HepG2 (cell line): Measurements from ENCODE around the gene ZAR1L.

Experiments used
- YEATS2 ChIP-seq: sonication (generic); formaldehyde crosslinking; IDR thresholded peaks from 2 replicates; pipeline ENCODE4 v1.4.0; 2020; ENCODE audit warnings: missing genetic modification reagents, borderline replicate concordance
- ZNF564 ChIP-seq: sonication (generic); formaldehyde crosslinking; IDR thresholded peaks from 2 replicates; pipeline ENCODE4 v1.8.1; 2023; ENCODE audit warnings: mild to moderate bottlenecking, missing genetic modification reagents
- ZNF747 ChIP-seq: sonication (generic); formaldehyde crosslinking; IDR thresholded peaks from 2 replicates; pipeline ENCODE4 v1.8.1; 2023; ENCODE audit warnings: missing genetic modification reagents, mild to moderate bottlenecking, borderline replicate concordance
- TF ChIP-seq, protein P1 (sequence below): sonication (generic); formaldehyde crosslinking; IDR thresholded peaks from 2 replicates; pipeline ENCODE4 v1.5.0; 2020; ENCODE audit warnings: missing genetic modification reagents
- TF ChIP-seq, protein P2 (sequence below), 2 experiments: fragments of 450-650 bp in 1 of 2; sonication (generic) in 1 of 2; formaldehyde crosslinking in 1 of 2; IDR thresholded peaks; 2 replicates each; pipeline versions ENCODE4 v1.6.1 to v1.8.0; 2016 to 2022; ENCODE audit warnings: antibody characterized with exemption in 1 of 2, mild to moderate bottlenecking in 1 of 2, missing genetic modification reagents in 1 of 2
- TF ChIP-seq, protein P3 (sequence below): sonication (generic); formaldehyde crosslinking; conservative IDR thresholded peaks from 2 replicates; pipeline ENCODE4 v1.4.0; 2020; ENCODE audit warnings: missing genetic modification reagents

DNA sequence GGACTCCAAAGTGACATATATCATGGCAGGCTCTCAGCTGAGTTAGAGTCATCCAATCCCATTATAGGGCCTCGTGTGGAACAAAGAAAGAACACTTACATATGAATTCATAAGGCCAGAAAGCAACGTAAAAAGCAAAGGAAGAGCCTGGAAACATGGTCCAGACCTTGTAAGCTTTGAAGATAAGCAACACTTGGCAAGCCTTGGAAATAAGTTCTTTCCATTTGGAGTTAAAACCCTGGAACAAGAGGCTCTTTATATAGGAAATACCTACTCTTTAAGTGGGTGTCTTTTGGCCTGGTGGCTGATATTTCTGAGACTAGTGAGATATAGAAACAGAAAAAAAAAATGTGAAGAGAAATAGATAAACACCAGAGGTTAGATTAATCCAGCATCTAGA is 49.4 kb downstream of the ZAR1L start:
- TF ChIP-seq YEATS2 (no peak), ZNF747 (CRISPR knock-in tag) (no peak), ZNF564 (CRISPR knock-in tag) (no peak)
- TF ChIP-seq, protein P1, sequence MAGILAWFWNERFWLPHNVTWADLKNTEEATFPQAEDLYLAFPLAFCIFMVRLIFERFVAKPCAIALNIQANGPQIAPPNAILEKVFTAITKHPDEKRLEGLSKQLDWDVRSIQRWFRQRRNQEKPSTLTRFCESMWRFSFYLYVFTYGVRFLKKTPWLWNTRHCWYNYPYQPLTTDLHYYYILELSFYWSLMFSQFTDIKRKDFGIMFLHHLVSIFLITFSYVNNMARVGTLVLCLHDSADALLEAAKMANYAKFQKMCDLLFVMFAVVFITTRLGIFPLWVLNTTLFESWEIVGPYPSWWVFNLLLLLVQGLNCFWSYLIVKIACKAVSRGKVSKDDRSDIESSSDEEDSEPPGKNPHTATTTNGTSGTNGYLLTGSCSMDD = no peak
- TF ChIP-seq, protein P2, sequence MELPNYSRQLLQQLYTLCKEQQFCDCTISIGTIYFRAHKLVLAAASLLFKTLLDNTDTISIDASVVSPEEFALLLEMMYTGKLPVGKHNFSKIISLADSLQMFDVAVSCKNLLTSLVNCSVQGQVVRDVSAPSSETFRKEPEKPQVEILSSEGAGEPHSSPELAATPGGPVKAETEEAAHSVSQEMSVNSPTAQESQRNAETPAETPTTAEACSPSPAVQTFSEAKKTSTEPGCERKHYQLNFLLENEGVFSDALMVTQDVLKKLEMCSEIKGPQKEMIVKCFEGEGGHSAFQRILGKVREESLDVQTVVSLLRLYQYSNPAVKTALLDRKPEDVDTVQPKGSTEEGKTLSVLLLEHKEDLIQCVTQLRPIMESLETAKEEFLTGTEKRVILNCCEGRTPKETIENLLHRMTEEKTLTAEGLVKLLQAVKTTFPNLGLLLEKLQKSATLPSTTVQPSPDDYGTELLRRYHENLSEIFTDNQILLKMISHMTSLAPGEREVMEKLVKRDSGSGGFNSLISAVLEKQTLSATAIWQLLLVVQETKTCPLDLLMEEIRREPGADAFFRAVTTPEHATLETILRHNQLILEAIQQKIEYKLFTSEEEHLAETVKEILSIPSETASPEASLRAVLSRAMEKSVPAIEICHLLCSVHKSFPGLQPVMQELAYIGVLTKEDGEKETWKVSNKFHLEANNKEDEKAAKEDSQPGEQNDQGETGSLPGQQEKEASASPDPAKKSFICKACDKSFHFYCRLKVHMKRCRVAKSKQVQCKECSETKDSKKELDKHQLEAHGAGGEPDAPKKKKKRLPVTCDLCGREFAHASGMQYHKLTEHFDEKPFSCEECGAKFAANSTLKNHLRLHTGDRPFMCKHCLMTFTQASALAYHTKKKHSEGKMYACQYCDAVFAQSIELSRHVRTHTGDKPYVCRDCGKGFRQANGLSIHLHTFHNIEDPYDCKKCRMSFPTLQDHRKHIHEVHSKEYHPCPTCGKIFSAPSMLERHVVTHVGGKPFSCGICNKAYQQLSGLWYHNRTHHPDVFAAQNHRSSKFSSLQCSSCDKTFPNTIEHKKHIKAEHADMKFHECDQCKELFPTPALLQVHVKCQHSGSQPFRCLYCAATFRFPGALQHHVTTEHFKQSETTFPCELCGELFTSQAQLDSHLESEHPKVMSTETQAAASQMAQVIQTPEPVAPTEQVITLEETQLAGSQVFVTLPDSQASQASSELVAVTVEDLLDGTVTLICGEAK (IDR thresholded peaks at IDR 0.05) = no peak
- TF ChIP-seq, protein P2 (CRISPR knock-in tag; IDR thresholded peaks at IDR 0.05) = no peak
- TF ChIP-seq, protein P3, sequence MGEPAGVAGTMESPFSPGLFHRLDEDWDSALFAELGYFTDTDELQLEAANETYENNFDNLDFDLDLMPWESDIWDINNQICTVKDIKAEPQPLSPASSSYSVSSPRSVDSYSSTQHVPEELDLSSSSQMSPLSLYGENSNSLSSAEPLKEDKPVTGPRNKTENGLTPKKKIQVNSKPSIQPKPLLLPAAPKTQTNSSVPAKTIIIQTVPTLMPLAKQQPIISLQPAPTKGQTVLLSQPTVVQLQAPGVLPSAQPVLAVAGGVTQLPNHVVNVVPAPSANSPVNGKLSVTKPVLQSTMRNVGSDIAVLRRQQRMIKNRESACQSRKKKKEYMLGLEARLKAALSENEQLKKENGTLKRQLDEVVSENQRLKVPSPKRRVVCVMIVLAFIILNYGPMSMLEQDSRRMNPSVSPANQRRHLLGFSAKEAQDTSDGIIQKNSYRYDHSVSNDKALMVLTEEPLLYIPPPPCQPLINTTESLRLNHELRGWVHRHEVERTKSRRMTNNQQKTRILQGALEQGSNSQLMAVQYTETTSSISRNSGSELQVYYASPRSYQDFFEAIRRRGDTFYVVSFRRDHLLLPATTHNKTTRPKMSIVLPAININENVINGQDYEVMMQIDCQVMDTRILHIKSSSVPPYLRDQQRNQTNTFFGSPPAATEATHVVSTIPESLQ (CRISPR knock-in tag) = no peak
